HG03196 (cell line): ENCODE data around the gene TEX2.

Experiments
- ATAC-seq: cut with Tn5 transposase; IDR thresholded peaks from one replicate; pipeline ENCODE4 v1.9.1; 2021; ENCODE audit not compliant: unreplicated experiment

The TEX2 gene

DNA sequence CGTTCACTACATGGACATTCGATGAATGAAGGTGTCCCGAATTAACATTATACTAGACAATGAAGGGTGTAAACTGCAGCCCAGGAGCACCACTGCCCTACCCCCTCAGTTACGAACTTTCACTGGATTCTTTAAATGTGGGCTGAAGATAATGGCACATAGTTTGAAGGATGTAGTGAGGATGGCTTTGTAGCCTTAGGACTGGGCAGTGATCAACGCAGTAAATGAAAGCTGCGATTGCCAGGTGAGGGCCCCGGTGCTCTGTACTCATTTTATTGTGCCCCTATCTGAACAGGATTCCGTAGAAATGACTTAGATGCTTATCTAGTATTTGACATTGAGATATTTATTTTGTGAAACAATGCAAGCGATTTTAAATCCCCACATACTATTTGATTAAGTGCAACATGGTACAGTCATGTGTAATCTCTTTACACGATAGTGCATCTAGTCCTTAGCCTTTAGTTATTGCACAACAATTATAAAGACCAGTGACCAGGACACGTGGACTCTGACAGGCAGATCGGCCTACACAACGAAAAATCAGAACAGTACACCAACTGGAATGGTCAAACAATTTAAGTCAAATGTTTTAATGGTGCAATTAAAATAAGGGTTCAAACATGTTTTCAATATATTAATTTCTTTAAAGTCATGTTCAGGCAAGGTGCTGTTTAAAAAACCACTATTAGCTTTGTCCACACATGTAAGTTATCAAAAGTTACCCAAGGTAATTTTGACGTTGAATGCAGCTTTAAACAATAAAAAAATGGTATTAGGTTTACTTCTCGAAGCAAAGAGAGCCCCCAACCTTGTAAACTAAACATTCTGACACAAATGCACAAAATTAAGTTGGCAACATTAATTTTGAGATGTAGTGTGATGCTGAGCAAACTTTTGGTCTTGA is 115.7 kb downstream of the TEX2 start:
- no peak for ATAC-seq

- ATAC-seq: peak; percentile 8
These were observed 116.5 kb downstream of the TEX2 start for GRCh38 chr17:64146418-64147109.

DNA sequence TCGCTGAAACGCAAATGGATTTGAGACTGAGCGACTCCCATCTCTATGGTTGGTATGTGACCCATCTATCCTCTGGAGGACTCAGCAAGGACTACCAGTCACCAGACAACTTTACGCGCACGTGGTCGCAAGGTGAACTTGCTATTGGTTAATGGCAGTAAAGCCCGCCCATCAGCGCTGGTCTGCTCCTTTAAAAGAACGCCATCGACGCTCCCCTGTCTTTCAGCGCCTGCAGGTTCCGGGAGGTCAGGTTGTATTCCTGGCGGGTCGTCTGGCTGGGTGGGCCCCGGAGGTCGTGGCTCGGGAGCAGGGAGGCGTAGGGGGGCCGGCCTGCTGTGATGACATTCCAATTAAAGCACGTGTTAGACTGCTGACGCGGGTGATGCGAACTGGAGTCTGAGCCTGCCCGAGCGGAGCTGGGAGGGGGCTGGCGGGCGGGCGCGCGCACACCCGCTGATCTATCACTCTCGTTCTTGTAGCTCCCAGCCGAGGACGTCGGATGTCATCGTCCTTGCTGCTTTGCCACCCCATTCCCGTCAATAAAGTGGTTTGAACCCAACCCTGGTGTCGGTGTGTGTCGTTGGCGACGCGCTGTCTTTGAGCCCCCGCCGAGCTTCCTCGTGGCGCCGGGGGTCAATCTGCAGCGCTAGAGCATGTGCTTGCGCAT is 117.2 kb downstream of the TEX2 start:
- ATAC-seq: peak; percentile 90

DNA sequence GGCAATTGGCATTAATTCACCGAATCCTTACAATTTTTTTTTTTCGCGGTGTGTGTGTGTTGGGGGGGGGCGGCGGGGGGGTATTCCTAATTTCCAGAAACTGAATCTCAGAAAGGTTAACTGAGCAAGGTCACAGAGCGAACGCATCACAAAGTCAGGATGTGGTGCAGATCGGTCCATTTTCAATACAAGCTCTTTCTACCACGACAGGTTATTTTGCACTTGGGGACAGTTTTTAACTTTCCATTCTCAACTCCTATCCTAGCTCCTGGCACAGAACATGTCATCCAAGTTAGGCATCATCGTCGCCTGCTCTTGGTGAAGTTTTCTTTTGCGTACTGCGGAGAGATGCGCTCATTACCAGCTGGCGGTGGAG is 117.7 kb downstream of the TEX2 start:
- peak; percentile 7 for ATAC-seq

DNA sequence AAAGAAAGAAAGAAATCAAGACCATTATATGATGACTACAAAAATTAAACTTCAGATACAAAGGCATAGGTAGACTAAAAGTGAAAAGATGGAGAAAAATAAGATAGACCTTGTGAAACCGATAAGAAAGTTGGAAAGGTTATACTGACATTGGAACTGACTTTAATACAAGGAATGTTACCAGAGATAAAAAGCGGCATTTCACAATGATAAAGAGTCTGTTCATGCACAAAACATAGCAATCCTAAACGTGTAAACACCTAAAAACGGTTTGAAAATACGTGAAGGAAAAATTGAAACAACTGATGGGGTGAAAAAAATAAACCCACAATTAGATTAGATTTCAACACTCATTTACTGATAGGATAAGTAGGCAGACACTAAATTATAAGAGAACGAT is 123.5 kb downstream of the TEX2 start:
- no peak for ATAC-seq

- no peak for ATAC-seq
These were observed 124.6 kb downstream of the TEX2 start for GRCh38 chr17:64138441-64138840.

DNA sequence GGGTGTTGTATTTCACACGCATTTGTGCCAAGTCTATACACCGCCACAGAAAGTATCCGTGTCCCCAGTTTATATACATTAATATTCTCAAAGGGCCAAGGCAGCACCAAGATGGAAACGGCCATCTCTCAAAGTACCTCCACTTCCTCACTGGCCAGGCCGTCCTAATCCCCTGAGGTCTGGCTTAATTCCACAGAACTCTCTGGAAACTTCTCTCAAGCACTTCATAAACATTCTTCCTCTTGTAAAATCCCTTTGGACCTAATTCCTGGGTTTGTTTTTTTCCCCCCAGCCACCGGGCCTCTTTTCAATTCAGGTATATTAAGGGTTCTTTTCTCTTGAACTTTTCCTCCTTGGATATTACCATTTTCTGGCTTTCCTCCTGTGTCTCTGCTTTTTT is 128.1 kb downstream of the TEX2 start:
- no peak for ATAC-seq

DNA sequence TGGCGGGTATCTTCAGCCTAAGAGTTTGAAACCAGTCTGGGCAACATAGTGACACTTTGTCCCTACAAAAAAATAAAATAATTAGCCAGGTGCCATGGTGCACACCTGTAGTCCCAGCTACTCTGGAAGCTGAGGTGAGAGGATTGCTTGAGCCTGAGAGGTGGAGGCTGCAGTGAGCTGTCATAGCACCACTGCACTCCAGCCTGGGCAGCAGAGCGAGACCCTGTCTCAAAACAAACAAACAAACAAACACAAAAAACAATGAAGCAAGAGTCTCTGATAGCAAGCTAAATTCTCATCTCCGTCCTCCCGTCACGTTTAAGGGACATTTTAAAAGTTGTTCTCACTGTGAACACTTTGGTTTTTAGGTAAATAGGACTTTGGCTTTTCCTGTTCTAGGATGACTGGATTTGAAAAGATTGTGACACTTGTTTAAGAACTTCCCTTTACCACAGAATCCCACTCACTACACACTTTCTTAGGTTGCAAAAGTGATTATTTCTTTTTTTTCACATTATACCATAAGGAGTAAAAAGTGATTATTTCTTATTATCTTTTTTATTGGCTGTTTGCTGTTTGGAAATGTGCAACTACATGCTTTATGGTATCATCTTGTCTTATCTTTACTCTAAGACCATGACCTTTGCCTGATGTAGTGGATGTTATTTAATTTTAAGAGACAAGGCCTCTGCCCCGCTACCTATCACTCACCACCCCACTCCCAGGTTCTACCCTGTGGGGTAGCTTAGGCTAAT is 128.7 kb downstream of the TEX2 start:
- no peak for ATAC-seq

GRCh38 chr17:64133546-64134215 is 129.4 kb downstream of the TEX2 start:
- ATAC-seq: no peak

- ATAC-seq: no peak
These were observed 131.3 kb downstream of the TEX2 start for GRCh38 chr17:64131606-64132270.

GRCh38 chr17:64130559-64131001 is 132.5 kb downstream of the TEX2 start:
- ATAC-seq: peak; percentile 6

DNA sequence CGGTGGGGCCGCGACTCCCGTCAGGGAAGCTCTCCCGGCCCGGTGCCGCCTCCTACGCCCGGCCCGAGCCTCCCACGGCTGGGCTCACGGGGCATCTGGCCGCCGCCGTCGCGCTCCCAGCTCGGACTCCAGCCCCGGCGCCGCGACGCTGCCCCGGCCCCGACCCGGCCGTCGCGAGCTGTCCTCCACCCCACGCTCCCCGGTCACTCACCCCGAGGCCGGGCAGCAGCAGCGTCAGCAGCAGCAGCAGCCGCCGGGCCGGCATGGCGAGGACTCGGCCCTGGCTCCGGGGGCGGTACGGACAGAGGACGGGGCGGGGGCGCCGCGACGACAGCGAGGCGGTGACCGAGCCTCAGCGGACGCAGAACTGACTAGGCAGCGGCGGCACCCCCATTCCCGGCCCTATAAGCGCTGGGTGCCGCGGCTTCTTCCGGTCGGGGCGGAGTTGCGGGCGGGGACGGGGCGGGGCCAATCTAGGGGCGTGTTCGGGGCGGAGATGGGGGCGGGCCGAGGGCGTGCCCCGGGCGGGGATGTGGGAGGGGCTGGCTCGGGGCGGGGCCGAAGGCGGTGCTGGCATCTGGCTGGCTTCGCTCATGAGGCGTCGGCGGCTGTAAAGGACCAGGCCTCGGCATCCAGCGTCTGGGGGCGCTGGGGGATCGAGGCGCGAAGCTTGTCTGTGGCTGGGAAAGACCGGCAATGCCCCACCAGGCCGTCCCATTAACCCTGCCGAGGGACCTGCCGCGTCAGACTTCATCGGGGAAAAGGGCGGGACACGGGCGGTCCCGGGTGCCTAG is 133.1 kb downstream of the TEX2 start, which contains the start of gene ERN1:
ERN1 (minus strand) TSS at position 380 of the 794 bp plus-strand sequence; CDS start at position 265, 115 bp downstream.
- peak; percentile 81 for ATAC-seq

DNA sequence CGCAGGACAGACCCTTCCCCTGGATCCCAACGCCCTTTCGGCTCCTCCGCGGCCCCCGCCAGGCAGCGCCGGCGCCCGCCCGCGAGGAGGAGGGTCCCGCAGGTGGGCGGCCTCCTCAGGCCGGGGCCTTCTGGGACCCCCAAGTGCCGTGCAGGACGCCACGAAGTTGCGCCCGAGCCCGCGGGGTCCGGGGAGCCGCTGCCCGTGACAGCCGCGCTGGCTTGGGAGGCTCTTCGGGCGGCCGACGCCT is 133.6 kb downstream of the TEX2 start:
- ATAC-seq: peak; percentile 17

DNA sequence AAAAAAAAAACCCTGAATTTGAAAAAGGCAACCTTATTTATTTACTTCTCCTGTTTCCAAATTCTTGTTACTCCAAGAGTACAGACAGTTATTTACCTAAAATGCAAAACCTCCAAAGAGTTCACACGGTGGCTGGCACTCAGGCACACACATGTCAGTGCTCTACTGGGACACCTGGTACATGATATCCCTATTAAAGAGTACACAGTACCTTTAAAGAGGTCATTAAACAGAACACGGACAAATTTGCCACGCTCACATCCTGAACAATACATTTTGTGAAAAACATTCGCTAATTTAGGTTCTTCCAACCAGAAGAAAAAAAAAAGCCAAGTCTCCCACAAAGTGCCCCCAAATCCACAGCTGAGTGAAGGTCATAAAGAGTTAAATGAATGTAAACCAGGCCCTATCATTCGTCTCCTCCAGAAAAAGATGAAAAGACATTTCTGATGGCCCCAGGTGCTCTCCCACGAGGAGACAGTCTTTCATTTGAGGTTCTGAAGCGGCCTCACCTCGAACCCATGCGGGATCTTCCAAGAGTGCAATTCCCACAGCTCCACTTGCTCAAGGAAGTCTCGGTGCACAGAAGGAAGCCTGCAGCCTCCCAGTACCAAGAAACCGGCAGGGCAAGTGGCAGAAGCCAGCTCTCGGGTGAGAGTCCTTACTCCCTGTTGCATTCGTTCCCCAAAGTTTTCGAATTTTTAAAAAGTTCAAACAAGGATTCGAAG is 134.1 kb downstream of the TEX2 start:
- no peak for ATAC-seq

- ATAC-seq: no peak
These were observed 136.1 kb downstream of the TEX2 start for GRCh38 chr17:64126918-64127317.

DNA sequence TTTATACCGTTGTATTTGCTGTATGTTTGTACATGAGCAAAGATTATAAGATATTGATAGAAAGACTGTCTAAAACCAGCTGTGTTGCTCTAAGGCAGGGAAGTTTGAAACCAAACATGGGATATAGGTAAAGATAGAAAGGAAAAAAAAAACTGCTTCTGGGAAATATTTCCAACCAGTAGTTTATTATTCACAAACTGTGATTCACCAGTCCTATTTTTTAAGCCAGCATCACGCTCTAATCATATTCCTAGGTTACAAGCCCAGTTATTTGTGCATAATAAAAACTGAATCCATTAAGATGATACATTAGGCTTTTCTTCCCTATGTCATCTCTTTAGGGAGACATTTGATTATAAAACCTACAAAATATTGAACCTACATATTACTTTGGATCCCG is 137.1 kb downstream of the TEX2 start:
- ATAC-seq: no peak

DNA sequence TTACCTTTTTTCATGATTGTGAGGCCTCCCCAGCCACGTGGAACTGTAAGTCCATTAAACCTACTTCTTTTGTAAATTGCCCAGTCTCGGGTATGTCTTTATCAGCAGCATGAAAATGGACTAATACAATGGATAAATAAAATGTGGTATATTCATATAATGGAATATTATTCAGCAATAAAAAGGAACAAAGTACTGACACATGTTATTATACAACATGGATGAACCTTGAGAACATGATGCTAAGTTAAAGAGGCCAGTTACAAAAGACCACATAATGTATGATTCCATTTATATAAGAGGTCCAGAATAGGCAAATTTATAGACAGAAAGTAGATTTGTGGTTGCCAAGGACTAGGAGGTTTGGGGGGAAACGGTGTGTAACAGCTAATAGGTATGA is 138.5 kb downstream of the TEX2 start:
- ATAC-seq: no peak

DNA sequence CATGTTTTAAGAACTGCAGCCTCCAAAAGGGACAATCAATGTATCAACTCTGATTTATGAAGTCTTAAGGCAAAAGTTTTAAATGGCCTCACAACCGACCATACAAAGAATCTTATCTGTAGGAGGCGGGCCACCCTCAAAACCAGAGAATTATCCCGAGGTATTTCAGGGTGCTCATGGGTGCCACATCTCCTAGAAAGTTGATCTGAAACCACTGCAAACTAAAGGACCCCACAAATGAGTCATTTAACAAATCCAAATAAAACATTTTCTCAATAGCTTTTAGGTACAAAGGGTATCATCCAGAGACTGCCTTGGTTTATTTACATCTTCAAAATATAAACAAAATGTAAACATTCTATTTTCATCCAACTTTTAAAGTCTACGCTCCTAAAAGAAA is 139.9 kb downstream of the TEX2 start:
- ATAC-seq: no peak
